ENCODE measurements around the gene COPE.

DNA sequence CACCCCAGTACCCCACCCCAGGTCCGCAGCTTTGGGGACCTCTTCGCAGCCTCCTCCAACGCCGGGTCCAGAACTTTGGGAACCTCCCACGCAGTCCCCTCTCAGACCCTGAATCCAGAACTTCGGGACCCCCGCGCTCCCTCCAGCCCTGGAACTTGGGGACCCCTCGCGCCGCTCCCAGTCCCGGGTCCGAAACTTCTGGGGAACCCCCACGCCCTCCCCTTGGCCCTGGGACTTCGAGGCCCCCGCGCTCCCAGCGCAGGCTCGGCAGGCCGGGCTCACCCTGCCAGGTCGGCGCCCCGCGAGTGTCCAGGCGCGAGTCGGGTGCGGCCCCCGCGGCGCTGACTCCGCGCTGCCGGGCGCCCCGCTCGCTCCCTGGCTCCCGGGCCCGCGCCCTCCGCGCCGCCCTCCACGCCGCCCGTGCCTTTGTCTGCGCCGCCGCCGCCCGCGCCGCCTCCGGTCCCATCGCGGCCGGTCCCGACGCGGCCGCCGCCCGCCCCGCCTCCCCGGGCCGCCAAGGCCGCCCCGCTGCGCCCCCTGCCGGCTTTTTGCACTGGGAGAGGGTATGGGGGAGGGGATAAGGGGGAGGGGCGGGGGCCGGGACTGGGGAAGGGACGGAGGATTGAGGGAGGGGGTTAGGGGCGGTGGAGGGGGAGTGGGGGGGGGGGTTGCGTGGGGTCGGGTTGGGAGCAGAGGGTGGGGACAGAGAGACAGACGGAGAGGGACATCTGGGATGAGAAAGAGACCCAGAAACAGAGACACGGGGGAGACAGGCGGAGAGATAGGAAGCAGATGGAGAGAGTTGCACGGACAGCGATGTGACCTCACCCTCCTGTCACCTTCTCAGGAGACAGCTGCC is 21.8 kb upstream of the COPE start, which contains the start of gene HOMER3:
- TF ChIP-seq, protein P1, sequence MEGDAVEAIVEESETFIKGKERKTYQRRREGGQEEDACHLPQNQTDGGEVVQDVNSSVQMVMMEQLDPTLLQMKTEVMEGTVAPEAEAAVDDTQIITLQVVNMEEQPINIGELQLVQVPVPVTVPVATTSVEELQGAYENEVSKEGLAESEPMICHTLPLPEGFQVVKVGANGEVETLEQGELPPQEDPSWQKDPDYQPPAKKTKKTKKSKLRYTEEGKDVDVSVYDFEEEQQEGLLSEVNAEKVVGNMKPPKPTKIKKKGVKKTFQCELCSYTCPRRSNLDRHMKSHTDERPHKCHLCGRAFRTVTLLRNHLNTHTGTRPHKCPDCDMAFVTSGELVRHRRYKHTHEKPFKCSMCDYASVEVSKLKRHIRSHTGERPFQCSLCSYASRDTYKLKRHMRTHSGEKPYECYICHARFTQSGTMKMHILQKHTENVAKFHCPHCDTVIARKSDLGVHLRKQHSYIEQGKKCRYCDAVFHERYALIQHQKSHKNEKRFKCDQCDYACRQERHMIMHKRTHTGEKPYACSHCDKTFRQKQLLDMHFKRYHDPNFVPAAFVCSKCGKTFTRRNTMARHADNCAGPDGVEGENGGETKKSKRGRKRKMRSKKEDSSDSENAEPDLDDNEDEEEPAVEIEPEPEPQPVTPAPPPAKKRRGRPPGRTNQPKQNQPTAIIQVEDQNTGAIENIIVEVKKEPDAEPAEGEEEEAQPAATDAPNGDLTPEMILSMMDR (conservative IDR thresholded peaks at IDR 0.05; ENCODE audit: low read depth, low read length) = no peak
- no peak for TF ChIP-seq EZH2 (IDR thresholded peaks at IDR 0.05; ENCODE audit: low read length, unreplicated experiment)
- no peak for TF ChIP-seq EZH2phosphoT487 (IDR thresholded peaks at IDR 0.05; ENCODE audit: borderline replicate concordance, low read length)

Measured in PC-3 (cell line).